Measurements from ENCODE around the gene IL1RL1. TPM values are rescaled to one million over a fixed set of nuclear protein-coding genes. Genes with fewer than 3 reads are reported as not detected.

IL1RL1 gene
- 0.04 TPM for polyA plus RNA-seq (2013, experiment 1 of 2; ENCODE audit: insufficient read length)
- polyA plus RNA-seq (2013, experiment 2 of 2; ENCODE audit: insufficient read length) = 0.14 TPM

- DNase-seq = no peak
These were observed at the start of gene IL1RL1 for GRCh38 chr2:102310964-102311640. Gene IL1RL1, plus strand, starts transcription at chr2:102311563. Its CDS starts 26,702 bp downstream, at chr2:102338265.

GRCh38 chr2:102262216-102263129 lies 48.9 kb upstream of the IL1RL1 start:
- DNase-seq = peak; percentile 60

- no peak for DNase-seq
These were observed 46.4 kb upstream of the IL1RL1 start for GRCh38 chr2:102264952-102265351.

GRCh38 chr2:102266204-102266603 lies 45.2 kb upstream of the IL1RL1 start:
- DNase-seq = peak; percentile 66

GRCh38 chr2:102267774-102268173 lies 43.6 kb upstream of the IL1RL1 start:
- no peak for DNase-seq

- DNase-seq = peak; percentile 94
These were observed 42.7 kb upstream of the IL1RL1 start for GRCh38 chr2:102268510-102269199.

- no peak for DNase-seq
These were observed 42.2 kb upstream of the IL1RL1 start for GRCh38 chr2:102269200-102269524.

- DNase-seq = no peak
These were observed 39.5 kb upstream of the IL1RL1 start for GRCh38 chr2:102271844-102272243.

- no peak for DNase-seq
These were observed 37.6 kb upstream of the IL1RL1 start for GRCh38 chr2:102273619-102274211.

GRCh38 chr2:102276549-102277201 lies 34.7 kb upstream of the IL1RL1 start:
- DNase-seq = no peak

GRCh38 chr2:102277202-102277700 lies 34.1 kb upstream of the IL1RL1 start:
- no peak for DNase-seq

- peak; percentile 55 for DNase-seq
These were observed 32.5 kb upstream of the IL1RL1 start for GRCh38 chr2:102278720-102279390.

GRCh38 chr2:102279391-102279735 lies 32.0 kb upstream of the IL1RL1 start:
- DNase-seq = peak; percentile 46

GRCh38 chr2:102282678-102283091 lies 28.7 kb upstream of the IL1RL1 start:
- DNase-seq = no peak

- DNase-seq = no peak
These were observed 27.4 kb upstream of the IL1RL1 start for GRCh38 chr2:102283996-102284395.

- no peak for DNase-seq
These were observed 26.8 kb upstream of the IL1RL1 start for GRCh38 chr2:102284611-102285010.

GRCh38 chr2:102285368-102285767 lies 26.0 kb upstream of the IL1RL1 start:
- DNase-seq = no peak

- DNase-seq = no peak
These were observed 25.3 kb upstream of the IL1RL1 start for GRCh38 chr2:102286041-102286440.

GRCh38 chr2:102289129-102289528 lies 22.2 kb upstream of the IL1RL1 start:
- DNase-seq = no peak

GRCh38 chr2:102290594-102290993 lies 20.8 kb upstream of the IL1RL1 start:
- no peak for DNase-seq

- no peak for DNase-seq
These were observed 19.9 kb upstream of the IL1RL1 start for GRCh38 chr2:102291319-102292075.
